ENCODE data around the gene CASR.

The CASR gene

GRCh38 chr3:122272879-122273278 is 89.4 kb downstream of the CASR start:
- Histone ChIP-seq H4K20me1 (ENCODE audit: low read depth, low read length) (no peaks in the 10 kb centered on the region), H3K4me3 (ENCODE audit: insufficient read depth, low read length, poor library complexity, severe bottlenecking) (no peak overlapping the region), H3K36me3 (ENCODE audit: low read length) (no peaks in the 10 kb centered on the region; the same call in 1 of the 2 replicates), H3F3A (ENCODE audit: insufficient read depth) (no peaks in the 10 kb centered on the region), H3K27ac (ENCODE audit: low read depth, low read length) (no peak overlapping the region), H3K79me2 (ENCODE audit: insufficient read depth, low read length) (no peaks in the 10 kb centered on the region), H3K27me3 (ENCODE audit: low read length) (no peaks in the 10 kb centered on the region), H3K9me2 (replicated peaks; ENCODE audit: insufficient read depth, low read length) (no peaks in the 10 kb centered on the region), H3K9ac (ENCODE audit: low read length) (no peak overlapping the region), H3K9me3 (ENCODE audit: insufficient read depth, low read length) (no peaks in the 10 kb centered on the region), H3K4me2 (ENCODE audit: low read depth, low read length, poor library complexity, severe bottlenecking) (no peak overlapping the region), H2AFZ (ENCODE audit: low read depth, low read length, severe bottlenecking) (no peak overlapping the region)
- TF ChIP-seq EZH2phosphoT487 (conservative IDR thresholded peaks at IDR 0.05; ENCODE audit: low read length) (no peak), CTCF (IDR thresholded peaks at IDR 0.05; ENCODE audit: insufficient read depth, low read length, poor library complexity, severe bottlenecking) (no peak)

- no peaks in the 10 kb centered on the region for H3K79me2 ChIP-seq (ENCODE audit: insufficient read depth, low read length)
- H3K9me3 ChIP-seq (ENCODE audit: insufficient read depth, low read length): no peaks in the 10 kb centered on the region
- H4K20me1 ChIP-seq (ENCODE audit: low read depth, low read length): no peaks in the 10 kb centered on the region
- H3K4me3 ChIP-seq (ENCODE audit: insufficient read depth, low read length, poor library complexity, severe bottlenecking): no peak overlapping the region
- H3K9ac ChIP-seq (ENCODE audit: low read length): no peak overlapping the region
- H3K27ac ChIP-seq (ENCODE audit: low read depth, low read length): no peak overlapping the region
- no peaks in the 10 kb centered on the region for H3K27me3 ChIP-seq (ENCODE audit: low read length)
- H3K36me3 ChIP-seq (ENCODE audit: low read length): no peaks in the 10 kb centered on the region; the same call in 1 of the 2 replicates
- H3K9me2 ChIP-seq (replicated peaks; ENCODE audit: insufficient read depth, low read length): no peaks in the 10 kb centered on the region
- no peaks in the 10 kb centered on the region for H3F3A ChIP-seq (ENCODE audit: insufficient read depth)
- no peak for TF ChIP-seq EZH2phosphoT487 (conservative IDR thresholded peaks at IDR 0.05; ENCODE audit: low read length)
- no peak for TF ChIP-seq CTCF (IDR thresholded peaks at IDR 0.05; ENCODE audit: insufficient read depth, low read length, poor library complexity, severe bottlenecking)
- no peak overlapping the region for H2AFZ ChIP-seq (ENCODE audit: low read depth, low read length, severe bottlenecking)
- H3K4me2 ChIP-seq (ENCODE audit: low read depth, low read length, poor library complexity, severe bottlenecking): no peak overlapping the region
Observed at GRCh38 chr3:122273498-122273897, 90.0 kb downstream of the CASR start.

- Histone ChIP-seq H3F3A (ENCODE audit: insufficient read depth) (no peaks in the 10 kb centered on the region), H3K4me2 (ENCODE audit: low read depth, low read length, poor library complexity, severe bottlenecking) (no peak overlapping the region), H4K20me1 (ENCODE audit: low read depth, low read length) (no peaks in the 10 kb centered on the region), H3K27ac (ENCODE audit: low read depth, low read length) (no peak overlapping the region), H3K79me2 (ENCODE audit: insufficient read depth, low read length) (no peaks in the 10 kb centered on the region), H2AFZ (ENCODE audit: low read depth, low read length, severe bottlenecking) (no peak overlapping the region), H3K4me3 (ENCODE audit: insufficient read depth, low read length, poor library complexity, severe bottlenecking) (no peak overlapping the region), H3K9me2 (replicated peaks; ENCODE audit: insufficient read depth, low read length) (no peaks in the 10 kb centered on the region), H3K36me3 (ENCODE audit: low read length) (no peaks in the 10 kb centered on the region), H3K9me3 (ENCODE audit: insufficient read depth, low read length) (no peaks in the 10 kb centered on the region), H3K9ac (ENCODE audit: low read length) (no peak overlapping the region), H3K27me3 (ENCODE audit: low read length) (no peaks in the 10 kb centered on the region)
- TF ChIP-seq EZH2phosphoT487 (conservative IDR thresholded peaks at IDR 0.05; ENCODE audit: low read length) (no peak), CTCF (IDR thresholded peaks at IDR 0.05; ENCODE audit: insufficient read depth, low read length, poor library complexity, severe bottlenecking) (no peak)
Observed at GRCh38 chr3:122281891-122282290, 98.4 kb downstream of the CASR start.

All from SU-DHL-6 (cell line).